HepG2 (cell line): ENCODE measurements around the gene PAQR6.

Source experiments
- ATF1 ChIP-seq: IDR thresholded peaks from 2 replicates; pipeline ENCODE4 v1.6.1; 2016; ENCODE audit warnings: mild to moderate bottlenecking, control low read depth
- CBX2 ChIP-seq, 2 experiments: fragments of 200-600 bp in 1 of 2; sonication (generic); formaldehyde crosslinking in 1 of 2; IDR thresholded peaks; 2 replicates each; pipeline versions ENCODE4 v1.7.0 to v1.8.1; 2018 to 2022; ENCODE audit warnings: low read depth in 2 of 2, low read length in 1 of 2, mild to moderate bottlenecking in 1 of 2, missing genetic modification reagents in 1 of 2
- EP300 ChIP-seq, 3 experiments: sonication (generic) in 1 of 3; formaldehyde crosslinking in 1 of 3; IDR thresholded peaks; 2 replicates each; pipeline versions ENCODE4 v1.5.1 to v1.6.1; 2011 to 2020; ENCODE audit warnings: low read depth in 2 of 3, low read length in 2 of 3, borderline replicate concordance in 1 of 3, improper control_type of control experiment in 1 of 3, mild to moderate bottlenecking in 1 of 3, missing genetic modification reagents in 1 of 3, moderate library complexity in 1 of 3
- MAZ ChIP-seq, 2 experiments: sonication (generic) in 1 of 2; formaldehyde crosslinking in 1 of 2; IDR thresholded peaks; 2 replicates each; pipeline versions ENCODE4 v1.5.0 to v1.6.1; 2012 to 2020; ENCODE audit warnings: low read depth in 2 of 2, mild to moderate bottlenecking in 2 of 2, borderline replicate concordance in 1 of 2, improper control_type of control experiment in 1 of 2, low read length in 1 of 2, missing genetic modification reagents in 1 of 2, moderate library complexity in 1 of 2
- MEIS1 ChIP-seq: sonication (generic); formaldehyde crosslinking; IDR thresholded peaks from 2 replicates; pipeline ENCODE4 v1.9.0; 2021; ENCODE audit warnings: mild to moderate bottlenecking, missing genetic modification reagents, moderate library complexity, borderline replicate concordance
- NFE2 ChIP-seq: sonication (generic); formaldehyde crosslinking; IDR thresholded peaks from 2 replicates; pipeline ENCODE4 v1.4.0; 2020; ENCODE audit warnings: missing genetic modification reagents
- PCBP1 ChIP-seq: fragments of 200-400 bp; formaldehyde crosslinking; IDR thresholded peaks from 2 replicates; pipeline ENCODE4 v1.6.1; 2017; ENCODE audit warnings: mild to moderate bottlenecking, low read depth, low read length, borderline replicate concordance
- POLR2AphosphoS2 ChIP-seq: IDR thresholded peaks from 2 replicates; pipeline ENCODE4 v1.6.1; 2011; ENCODE audit warnings: low read depth, low read length, improper control_type of control experiment
- ZNF18 ChIP-seq: sonication (generic); formaldehyde crosslinking; IDR thresholded peaks from 2 replicates; pipeline ENCODE4 v1.8.0; 2022; ENCODE audit warnings: mild to moderate bottlenecking, missing genetic modification reagents; ENCODE audit not compliant: insufficient replicate concordance
- ZNF260 ChIP-seq: sonication (generic); formaldehyde crosslinking; IDR thresholded peaks from 2 replicates; pipeline ENCODE4 v1.4.0; 2020; ENCODE audit warnings: missing genetic modification reagents, low read depth, mild to moderate bottlenecking, borderline replicate concordance
- ZNF557 ChIP-seq: sonication (generic); formaldehyde crosslinking; IDR thresholded peaks from 2 replicates; pipeline ENCODE4 v1.4.0; 2020; ENCODE audit warnings: missing genetic modification reagents
- TF ChIP-seq, protein P1 (sequence below): sonication (generic); formaldehyde crosslinking; IDR thresholded peaks from 2 replicates; pipeline ENCODE4 v1.8.0; 2022; ENCODE audit warnings: missing genetic modification reagents, mild to moderate bottlenecking, moderate library complexity, borderline replicate concordance
- TF ChIP-seq, protein P2 (sequence below): sonication (generic); formaldehyde crosslinking; IDR thresholded peaks from 2 replicates; pipeline ENCODE4 v1.5.0; 2020; ENCODE audit warnings: mild to moderate bottlenecking, missing genetic modification reagents, moderate library complexity

DNA sequence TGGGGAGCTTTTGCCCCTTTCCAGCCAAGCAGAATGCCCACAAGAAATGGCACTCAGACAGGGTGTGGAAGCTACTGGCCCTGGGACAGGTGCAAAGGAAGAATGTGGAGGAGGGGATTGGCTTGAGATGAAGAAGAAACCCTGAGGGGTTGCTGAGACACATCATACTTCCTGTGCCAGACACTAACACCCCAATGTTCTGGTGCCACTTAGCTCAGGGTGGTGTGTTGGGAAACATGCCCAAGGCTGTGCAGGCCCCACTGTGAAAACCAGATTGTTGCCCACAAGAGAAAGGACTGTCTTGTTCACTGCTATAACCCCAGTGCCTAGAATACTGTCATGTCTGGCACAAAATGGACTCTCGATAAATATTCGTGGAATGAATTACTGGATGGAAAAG, 9.9 kb upstream of the PAQR6 start:
- TF ChIP-seq, protein P1, sequence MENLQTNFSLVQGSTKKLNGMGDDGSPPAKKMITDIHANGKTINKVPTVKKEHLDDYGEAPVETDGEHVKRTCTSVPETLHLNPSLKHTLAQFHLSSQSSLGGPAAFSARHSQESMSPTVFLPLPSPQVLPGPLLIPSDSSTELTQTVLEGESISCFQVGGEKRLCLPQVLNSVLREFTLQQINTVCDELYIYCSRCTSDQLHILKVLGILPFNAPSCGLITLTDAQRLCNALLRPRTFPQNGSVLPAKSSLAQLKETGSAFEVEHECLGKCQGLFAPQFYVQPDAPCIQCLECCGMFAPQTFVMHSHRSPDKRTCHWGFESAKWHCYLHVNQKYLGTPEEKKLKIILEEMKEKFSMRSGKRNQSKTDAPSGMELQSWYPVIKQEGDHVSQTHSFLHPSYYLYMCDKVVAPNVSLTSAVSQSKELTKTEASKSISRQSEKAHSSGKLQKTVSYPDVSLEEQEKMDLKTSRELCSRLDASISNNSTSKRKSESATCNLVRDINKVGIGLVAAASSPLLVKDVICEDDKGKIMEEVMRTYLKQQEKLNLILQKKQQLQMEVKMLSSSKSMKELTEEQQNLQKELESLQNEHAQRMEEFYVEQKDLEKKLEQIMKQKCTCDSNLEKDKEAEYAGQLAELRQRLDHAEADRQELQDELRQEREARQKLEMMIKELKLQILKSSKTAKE (CRISPR knock-in tag), result no peak
- TF ChIP-seq, protein P2, sequence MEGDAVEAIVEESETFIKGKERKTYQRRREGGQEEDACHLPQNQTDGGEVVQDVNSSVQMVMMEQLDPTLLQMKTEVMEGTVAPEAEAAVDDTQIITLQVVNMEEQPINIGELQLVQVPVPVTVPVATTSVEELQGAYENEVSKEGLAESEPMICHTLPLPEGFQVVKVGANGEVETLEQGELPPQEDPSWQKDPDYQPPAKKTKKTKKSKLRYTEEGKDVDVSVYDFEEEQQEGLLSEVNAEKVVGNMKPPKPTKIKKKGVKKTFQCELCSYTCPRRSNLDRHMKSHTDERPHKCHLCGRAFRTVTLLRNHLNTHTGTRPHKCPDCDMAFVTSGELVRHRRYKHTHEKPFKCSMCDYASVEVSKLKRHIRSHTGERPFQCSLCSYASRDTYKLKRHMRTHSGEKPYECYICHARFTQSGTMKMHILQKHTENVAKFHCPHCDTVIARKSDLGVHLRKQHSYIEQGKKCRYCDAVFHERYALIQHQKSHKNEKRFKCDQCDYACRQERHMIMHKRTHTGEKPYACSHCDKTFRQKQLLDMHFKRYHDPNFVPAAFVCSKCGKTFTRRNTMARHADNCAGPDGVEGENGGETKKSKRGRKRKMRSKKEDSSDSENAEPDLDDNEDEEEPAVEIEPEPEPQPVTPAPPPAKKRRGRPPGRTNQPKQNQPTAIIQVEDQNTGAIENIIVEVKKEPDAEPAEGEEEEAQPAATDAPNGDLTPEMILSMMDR (CRISPR knock-in tag), result no peak
- TF ChIP-seq ZNF18, result no peak
- TF ChIP-seq EP300 (IDR thresholded peaks at IDR 0.05; ENCODE audit: low read depth in 2 of 2, low read length in 2 of 2), result no peak
- no peak for TF ChIP-seq EP300 (CRISPR knock-in tag; IDR thresholded peaks at IDR 0.05; ENCODE audit: borderline replicate concordance)
- no peak for TF ChIP-seq PCBP1
- TF ChIP-seq ZNF557 (CRISPR knock-in tag), result no peak
- TF ChIP-seq MEIS1 (CRISPR knock-in tag), result no peak
- no peak for TF ChIP-seq MAZ (IDR thresholded peaks at IDR 0.05; ENCODE audit: borderline replicate concordance, low read depth, low read length)
- no peak for TF ChIP-seq MAZ (CRISPR knock-in tag; IDR thresholded peaks at IDR 0.05; ENCODE audit: low read depth)
- TF ChIP-seq NFE2 (CRISPR knock-in tag), result no peak
- no peak for TF ChIP-seq ATF1 (CRISPR knock-in tag)
- no peak for TF ChIP-seq CBX2 (IDR thresholded peaks at IDR 0.05; ENCODE audit: low read depth, low read length)
- no peak for TF ChIP-seq CBX2 (CRISPR knock-in tag; IDR thresholded peaks at IDR 0.05; ENCODE audit: low read depth)
- TF ChIP-seq ZNF260, result no peak
- no peak for TF ChIP-seq POLR2AphosphoS2
